HEK293 (cell line): Measurements from ENCODE around the gene SERPINB11.
A peak's percentile ranks its signal among the peaks of the same experiment; 100 is the strongest.
"Not testable (repeated sequence)": the region's sequence is repeated elsewhere in the genome, so short reads cannot be mapped to it uniquely, and the experiment has no call there.

Experiments used
- CTCF ChIA-PET: fragments of 350-600 bp; formaldehyde crosslinking; extraction: SDS; loops from one replicate; lab custom pipeline; 2021; ENCODE audit warnings: antibody characterized with exemption; lab: Yijun Ruan, JAX
- POLR2A ChIA-PET: fragments of 300-600 bp; formaldehyde crosslinking; extraction: SDS; loops from one replicate; lab custom pipeline; 2020; ENCODE audit warnings: antibody characterized with exemption, inconsistent platforms; lab: Yijun Ruan, JAX
- H3K27ac ChIP-seq: fragments of 200-500 bp; sonication (Bioruptor generic); 2 replicates; pipeline ENCODE4 v1.5.1; 2014; ENCODE audit warnings: low read depth, low read length, control low read depth, inconsistent platforms; ENCODE audit errors: extremely low read depth
- H3K36me3 ChIP-seq, 2 experiments: fragments of 200-500 bp in 1 of 2; sonication (Bioruptor generic) in 1 of 2; 1 replicate in 1 of 2; 2 replicates in 1 of 2; pipeline ENCODE4 v1.5.1; 2014 to 2017; ENCODE audit warnings: inconsistent platforms in 2 of 2, low read length in 2 of 2; ENCODE audit not compliant: control insufficient read depth in 2 of 2, insufficient read depth in 1 of 2
- H3K4me1 ChIP-seq: fragments of 200-500 bp; sonication (Bioruptor generic); 2 replicates; pipeline ENCODE4 v1.5.1; 2014; ENCODE audit warnings: mild to moderate bottlenecking, low read length, inconsistent platforms; ENCODE audit not compliant: control insufficient read depth, insufficient read depth
- H3K4me3 ChIP-seq: 2 replicates; pipeline ENCODE4 v1.5.1; 2011; ENCODE audit warnings: low read depth, mild to moderate bottlenecking, control low read depth, low read length, moderate library complexity
- H3K9me3 ChIP-seq: fragments of 200-500 bp; sonication (Bioruptor generic); 2 replicates; pipeline ENCODE4 v1.5.1; 2014; ENCODE audit warnings: low read depth, low read length, inconsistent platforms; ENCODE audit not compliant: control insufficient read depth, insufficient read depth
- KLF16 ChIP-seq: fragments of 450-650 bp; formaldehyde crosslinking; IDR thresholded peaks from 2 replicates; pipeline ENCODE4 v1.5.1; 2017; ENCODE audit warnings: missing biosample characterization, missing genetic modification characterization
- KLF8 ChIP-seq: fragments of 450-650 bp; formaldehyde crosslinking; IDR thresholded peaks from 2 replicates; pipeline ENCODE4 v1.5.1; 2016; ENCODE audit warnings: missing biosample characterization, missing genetic modification characterization
- MYNN ChIP-seq: fragments of 450-650 bp; formaldehyde crosslinking; IDR thresholded peaks from 2 replicates; pipeline ENCODE4 v1.5.1; 2016; ENCODE audit warnings: missing biosample characterization, missing genetic modification characterization, borderline replicate concordance
- TRIM28 ChIP-seq: IDR thresholded peaks from 2 replicates; pipeline ENCODE4 v1.6.1; 2011; ENCODE audit warnings: low read length, control low read depth, borderline replicate concordance
- ZBTB17 ChIP-seq: fragments of 450-650 bp; formaldehyde crosslinking; IDR thresholded peaks from 2 replicates; pipeline ENCODE4 v1.5.1; 2016; ENCODE audit warnings: missing biosample characterization, missing genetic modification characterization
- ZNF121 ChIP-seq: fragments of 450-650 bp; formaldehyde crosslinking; IDR thresholded peaks from 2 replicates; pipeline ENCODE4 v1.5.1; 2016; ENCODE audit warnings: missing biosample characterization, missing genetic modification characterization
- ZNF221 ChIP-seq: fragments of 450-650 bp; formaldehyde crosslinking; IDR thresholded peaks from 2 replicates; pipeline ENCODE4 v1.5.1; 2017; ENCODE audit warnings: missing biosample characterization, missing genetic modification characterization, borderline replicate concordance
- ZNF223 ChIP-seq: fragments of 450-650 bp; formaldehyde crosslinking; IDR thresholded peaks from 2 replicates; pipeline ENCODE4 v1.5.1; 2016; ENCODE audit warnings: missing biosample characterization, missing genetic modification characterization
- ZNF23 ChIP-seq: fragments of 450-650 bp; formaldehyde crosslinking; IDR thresholded peaks from 2 replicates; pipeline ENCODE4 v1.5.1; 2016; ENCODE audit warnings: missing biosample characterization, missing genetic modification characterization, borderline replicate concordance
- ZNF248 ChIP-seq: fragments of 450-650 bp; formaldehyde crosslinking; IDR thresholded peaks from 2 replicates; pipeline ENCODE4 v1.5.1; 2017; ENCODE audit warnings: missing biosample characterization, missing genetic modification characterization
- ZNF311 ChIP-seq: fragments of 450-650 bp; formaldehyde crosslinking; IDR thresholded peaks from 2 replicates; pipeline ENCODE4 v1.5.1; 2017; ENCODE audit warnings: missing biosample characterization, missing genetic modification characterization, borderline replicate concordance
- ZNF433 ChIP-seq: fragments of 450-650 bp; formaldehyde crosslinking; IDR thresholded peaks from 2 replicates; pipeline ENCODE4 v1.5.1; 2016; ENCODE audit warnings: missing biosample characterization, missing genetic modification characterization, low read depth
- ZNF600 ChIP-seq: fragments of 450-650 bp; formaldehyde crosslinking; IDR thresholded peaks from 2 replicates; pipeline ENCODE4 v1.5.1; 2016; ENCODE audit warnings: missing biosample characterization, missing genetic modification characterization
- ZNF654 ChIP-seq: fragments of 450-650 bp; formaldehyde crosslinking; IDR thresholded peaks from 2 replicates; pipeline ENCODE4 v1.5.1; 2016; ENCODE audit warnings: low read depth, missing biosample characterization, missing genetic modification characterization
- ZNF707 ChIP-seq: fragments of 450-650 bp; formaldehyde crosslinking; IDR thresholded peaks from 2 replicates; pipeline ENCODE4 v1.5.1; 2016; ENCODE audit warnings: missing biosample characterization, missing genetic modification characterization
- ZNF747 ChIP-seq: fragments of 450-650 bp; formaldehyde crosslinking; IDR thresholded peaks from 2 replicates; pipeline ENCODE4 v1.5.1; 2016; ENCODE audit warnings: missing biosample characterization, missing genetic modification characterization
- TF ChIP-seq, protein P1 (sequence below): fragments of 450-650 bp; formaldehyde crosslinking; IDR thresholded peaks from 2 replicates; pipeline ENCODE4 v1.5.1; 2017; ENCODE audit warnings: missing biosample characterization, missing genetic modification characterization
- TF ChIP-seq, protein P2 (sequence below): fragments of 450-650 bp; formaldehyde crosslinking; conservative IDR thresholded peaks from 2 replicates; pipeline ENCODE4 v1.5.1; 2016; ENCODE audit warnings: low read depth, missing biosample characterization, missing genetic modification characterization
- TF ChIP-seq, protein P3 (sequence below): fragments of 450-650 bp; formaldehyde crosslinking; IDR thresholded peaks from 2 replicates; pipeline ENCODE4 v1.5.1; 2016; ENCODE audit warnings: missing biosample characterization, missing genetic modification characterization
- TF ChIP-seq, protein P4 (sequence below): fragments of 450-650 bp; formaldehyde crosslinking; IDR thresholded peaks from 2 replicates; pipeline ENCODE4 v1.5.1; 2017; ENCODE audit warnings: missing biosample characterization, missing genetic modification characterization

Gene SERPINB11

DNA sequence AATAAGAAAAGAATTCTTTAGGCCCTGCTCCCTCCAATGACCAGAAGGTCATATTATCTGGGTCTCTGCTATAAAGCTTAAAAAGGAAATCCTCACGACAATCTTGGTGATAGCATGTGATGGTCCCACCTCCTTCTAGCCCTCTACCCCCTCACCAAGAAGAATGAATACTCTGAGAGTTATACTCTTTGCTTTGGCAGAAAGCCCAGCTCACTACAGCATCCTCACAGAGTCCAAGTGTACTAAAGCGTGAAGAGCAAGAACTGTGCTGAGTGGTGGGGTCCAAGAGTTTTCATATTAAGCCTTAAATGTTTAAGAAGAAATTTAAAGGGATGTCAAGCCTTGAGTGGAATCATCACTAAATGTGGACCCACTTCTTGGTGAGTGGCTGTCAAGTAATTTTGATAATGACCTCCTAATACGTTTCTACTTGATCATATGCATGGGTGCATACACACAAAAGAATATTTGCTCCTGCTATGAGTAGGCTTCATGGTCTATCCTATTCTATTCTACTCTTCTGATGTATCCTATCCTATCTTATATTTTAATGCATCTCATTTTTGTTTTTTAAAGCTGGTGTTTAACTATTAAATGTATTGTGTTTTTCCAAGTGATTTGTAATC lies 56.0 kb downstream of the SERPINB11 start (continued):
- TF ChIP-seq, protein P1, sequence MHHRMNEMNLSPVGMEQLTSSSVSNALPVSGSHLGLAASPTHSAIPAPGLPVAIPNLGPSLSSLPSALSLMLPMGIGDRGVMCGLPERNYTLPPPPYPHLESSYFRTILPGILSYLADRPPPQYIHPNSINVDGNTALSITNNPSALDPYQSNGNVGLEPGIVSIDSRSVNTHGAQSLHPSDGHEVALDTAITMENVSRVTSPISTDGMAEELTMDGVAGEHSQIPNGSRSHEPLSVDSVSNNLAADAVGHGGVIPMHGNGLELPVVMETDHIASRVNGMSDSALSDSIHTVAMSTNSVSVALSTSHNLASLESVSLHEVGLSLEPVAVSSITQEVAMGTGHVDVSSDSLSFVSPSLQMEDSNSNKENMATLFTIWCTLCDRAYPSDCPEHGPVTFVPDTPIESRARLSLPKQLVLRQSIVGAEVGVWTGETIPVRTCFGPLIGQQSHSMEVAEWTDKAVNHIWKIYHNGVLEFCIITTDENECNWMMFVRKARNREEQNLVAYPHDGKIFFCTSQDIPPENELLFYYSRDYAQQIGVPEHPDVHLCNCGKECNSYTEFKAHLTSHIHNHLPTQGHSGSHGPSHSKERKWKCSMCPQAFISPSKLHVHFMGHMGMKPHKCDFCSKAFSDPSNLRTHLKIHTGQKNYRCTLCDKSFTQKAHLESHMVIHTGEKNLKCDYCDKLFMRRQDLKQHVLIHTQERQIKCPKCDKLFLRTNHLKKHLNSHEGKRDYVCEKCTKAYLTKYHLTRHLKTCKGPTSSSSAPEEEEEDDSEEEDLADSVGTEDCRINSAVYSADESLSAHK (tag by site-specific recombination), result no peak
- TF ChIP-seq ZNF248 (tag by site-specific recombination) (no peak), KLF16 (tag by site-specific recombination) (no peak), MYNN (no peak), ZNF747 (tag by site-specific recombination) (no peak), ZNF23 (tag by site-specific recombination) (no peak), ZNF223 (no peak), KLF8 (tag by site-specific recombination) (no peak), ZBTB17 (tag by site-specific recombination) (no peak), ZNF600 (tag by site-specific recombination) (no peak)
- TF ChIP-seq, protein P2, sequence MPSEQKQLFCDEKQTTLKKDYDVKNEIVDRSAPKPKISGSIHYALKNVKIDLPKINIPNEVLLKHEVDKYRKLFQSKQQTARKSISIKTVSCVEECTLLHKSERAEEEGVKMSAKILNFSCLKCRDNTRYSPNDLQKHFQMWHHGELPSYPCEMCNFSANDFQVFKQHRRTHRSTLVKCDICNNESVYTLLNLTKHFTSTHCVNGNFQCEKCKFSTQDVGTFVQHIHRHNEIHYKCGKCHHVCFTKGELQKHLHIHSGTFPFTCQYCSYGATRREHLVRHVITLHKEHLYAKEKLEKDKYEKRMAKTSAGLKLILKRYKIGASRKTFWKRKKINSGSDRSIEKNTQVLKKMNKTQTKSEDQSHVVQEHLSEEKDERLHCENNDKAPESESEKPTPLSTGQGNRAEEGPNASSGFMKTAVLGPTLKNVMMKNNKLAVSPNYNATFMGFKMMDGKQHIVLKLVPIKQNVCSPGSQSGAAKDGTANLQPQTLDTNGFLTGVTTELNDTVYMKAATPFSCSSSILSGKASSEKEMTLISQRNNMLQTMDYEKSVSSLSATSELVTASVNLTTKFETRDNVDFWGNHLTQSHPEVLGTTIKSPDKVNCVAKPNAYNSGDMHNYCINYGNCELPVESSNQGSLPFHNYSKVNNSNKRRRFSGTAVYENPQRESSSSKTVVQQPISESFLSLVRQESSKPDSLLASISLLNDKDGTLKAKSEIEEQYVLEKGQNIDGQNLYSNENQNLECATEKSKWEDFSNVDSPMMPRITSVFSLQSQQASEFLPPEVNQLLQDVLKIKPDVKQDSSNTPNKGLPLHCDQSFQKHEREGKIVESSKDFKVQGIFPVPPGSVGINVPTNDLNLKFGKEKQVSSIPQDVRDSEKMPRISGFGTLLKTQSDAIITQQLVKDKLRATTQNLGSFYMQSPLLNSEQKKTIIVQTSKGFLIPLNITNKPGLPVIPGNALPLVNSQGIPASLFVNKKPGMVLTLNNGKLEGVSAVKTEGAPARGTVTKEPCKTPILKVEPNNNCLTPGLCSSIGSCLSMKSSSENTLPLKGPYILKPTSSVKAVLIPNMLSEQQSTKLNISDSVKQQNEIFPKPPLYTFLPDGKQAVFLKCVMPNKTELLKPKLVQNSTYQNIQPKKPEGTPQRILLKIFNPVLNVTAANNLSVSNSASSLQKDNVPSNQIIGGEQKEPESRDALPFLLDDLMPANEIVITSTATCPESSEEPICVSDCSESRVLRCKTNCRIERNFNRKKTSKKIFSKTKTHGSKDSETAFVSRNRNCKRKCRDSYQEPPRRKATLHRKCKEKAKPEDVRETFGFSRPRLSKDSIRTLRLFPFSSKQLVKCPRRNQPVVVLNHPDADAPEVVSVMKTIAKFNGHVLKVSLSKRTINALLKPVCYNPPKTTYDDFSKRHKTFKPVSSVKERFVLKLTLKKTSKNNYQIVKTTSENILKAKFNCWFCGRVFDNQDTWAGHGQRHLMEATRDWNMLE (tag by site-specific recombination), result no peak
- TF ChIP-seq, protein P3, sequence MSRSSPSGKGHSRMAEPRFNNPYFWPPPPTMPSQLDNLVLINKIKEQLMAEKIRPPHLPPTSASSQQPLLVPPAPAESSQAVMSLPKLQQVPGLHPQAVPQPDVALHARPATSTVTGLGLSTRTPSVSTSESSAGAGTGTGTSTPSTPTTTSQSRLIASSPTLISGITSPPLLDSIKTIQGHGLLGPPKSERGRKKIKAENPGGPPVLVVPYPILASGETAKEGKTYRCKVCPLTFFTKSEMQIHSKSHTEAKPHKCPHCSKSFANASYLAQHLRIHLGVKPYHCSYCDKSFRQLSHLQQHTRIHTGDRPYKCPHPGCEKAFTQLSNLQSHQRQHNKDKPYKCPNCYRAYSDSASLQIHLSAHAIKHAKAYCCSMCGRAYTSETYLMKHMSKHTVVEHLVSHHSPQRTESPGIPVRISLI, result no peak

DNA sequence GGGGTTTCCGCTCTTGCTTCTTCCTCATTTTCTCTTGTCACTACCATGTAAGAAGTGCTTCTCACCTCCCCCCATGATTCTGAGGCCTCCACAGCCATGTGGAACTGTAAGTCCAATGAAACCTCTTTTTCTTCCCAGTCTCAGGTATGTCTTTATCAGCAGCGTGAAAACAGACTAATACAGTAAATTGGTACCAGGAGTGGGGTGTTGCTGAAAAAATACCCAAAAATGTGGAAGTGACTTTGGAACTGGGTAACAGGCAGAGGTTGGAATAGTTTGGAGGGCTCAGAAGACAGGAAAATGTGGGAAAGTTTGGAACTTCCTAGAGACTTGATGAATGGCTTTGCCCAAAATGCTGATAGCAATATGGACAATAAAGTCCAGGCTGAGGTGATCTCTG lies 57.0 kb downstream of the SERPINB11 start:
- H3K4me3 ChIP-seq, POLR2A ChIA-PET, H3K27ac ChIP-seq, H3K36me3 ChIP-seq, CTCF ChIA-PET, H3K9me3 ChIP-seq, H3K4me1 ChIP-seq: not testable (repeated sequence)
- peak; percentile 89 for TF ChIP-seq ZNF707 (tag by site-specific recombination)

DNA sequence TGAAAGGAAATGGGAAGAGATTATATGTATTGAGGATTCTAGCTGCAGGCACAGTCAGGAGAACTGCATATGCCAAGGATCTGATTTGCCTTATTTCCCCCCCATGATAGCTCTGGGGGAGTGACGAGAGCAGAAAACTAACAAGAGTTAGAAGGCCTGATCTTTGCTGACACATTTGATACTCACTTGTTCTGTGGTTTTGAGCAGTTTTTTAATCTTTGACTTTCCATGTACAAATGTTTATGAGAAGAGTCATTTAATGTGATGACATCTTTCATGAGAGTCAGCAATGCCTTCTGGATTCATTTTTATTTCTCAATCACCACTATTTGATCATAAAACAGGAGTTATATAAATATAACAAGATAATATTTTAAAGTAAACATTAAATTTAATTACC lies 59.8 kb downstream of the SERPINB11 start:
- CTCF ChIA-PET, result interaction anchor here (0.5 kb wide), 1 partner anchor 254 kb away, joined by 4 read pairs; no protein-coding TSS in a partner anchor
- no peak for TF ChIP-seq ZNF654
- no peak for TF ChIP-seq TRIM28
- no peak for TF ChIP-seq ZNF221 (tag by site-specific recombination)
- no peak for TF ChIP-seq ZNF121 (tag by site-specific recombination)
- no peak for TF ChIP-seq ZNF433 (tag by site-specific recombination)
- TF ChIP-seq, protein P4, sequence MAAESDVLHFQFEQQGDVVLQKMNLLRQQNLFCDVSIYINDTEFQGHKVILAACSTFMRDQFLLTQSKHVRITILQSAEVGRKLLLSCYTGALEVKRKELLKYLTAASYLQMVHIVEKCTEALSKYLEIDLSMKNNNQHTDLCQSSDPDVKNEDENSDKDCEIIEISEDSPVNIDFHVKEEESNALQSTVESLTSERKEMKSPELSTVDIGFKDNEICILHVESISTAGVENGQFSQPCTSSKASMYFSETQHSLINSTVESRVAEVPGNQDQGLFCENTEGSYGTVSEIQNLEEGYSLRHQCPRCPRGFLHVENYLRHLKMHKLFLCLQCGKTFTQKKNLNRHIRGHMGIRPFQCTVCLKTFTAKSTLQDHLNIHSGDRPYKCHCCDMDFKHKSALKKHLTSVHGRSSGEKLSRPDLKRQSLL (tag by site-specific recombination), result no peak
- TF ChIP-seq ZNF311 (tag by site-specific recombination), result no peak
- Histone ChIP-seq H3K9me3 (no peaks in the 10 kb centered on the region), H3K36me3 (no peaks in the 10 kb centered on the region), H3K27ac (no peak overlapping the region), H3K4me1 (no peaks in the 10 kb centered on the region), H3K4me3 (no peak overlapping the region)
- POLR2A ChIA-PET, result no interaction called here
